ENCODE results near the gene DVL1.

DVL1 gene

GRCh38 chr1:1324524-1325287, 24.5 kb downstream of the DVL1 start, which contains the start of the genes CPTP and INTS11:
Gene CPTP, plus strand, starts transcription at chr1:1324802. Its CDS starts 2,109 bp downstream, at chr1:1326911.
Gene INTS11, minus strand, starts transcription at chr1:1324660. Its CDS starts 52 bp downstream, at chr1:1324608.
- Histone ChIP-seq H3K36me3 (replicated peaks; ENCODE audit: low read depth, low read length) (peaks cover 4% of the 10 kb centered on the region), H2AFZ (ENCODE audit: low read depth, low read length) (peak within 1 kb of the TSS; percentile 46; the same call in 1 of the 2 replicates), H3K79me2 (ENCODE audit: low read length) (peaks cover 56% of the 10 kb centered on the region)

GRCh38 chr1:1324084-1324523, 25.1 kb downstream of the DVL1 start:
- Histone ChIP-seq H3K4me1 (ENCODE audit: low read length) (peaks cover 15% of the 10 kb centered on the region), H3K9me3 (ENCODE audit: insufficient read depth, low read length) (no peaks in the 10 kb centered on the region), H3K27ac (ENCODE audit: low read length) (peak overlapping the region; percentile 44; the same call in 1 of the 2 replicates), H3K36me3 (replicated peaks; ENCODE audit: low read depth, low read length) (peaks cover 5% of the 10 kb centered on the region), H3K27me3 (ENCODE audit: low read depth, low read length) (no peaks in the 10 kb centered on the region), H4K20me1 (ENCODE audit: insufficient read depth, low read length) (peaks cover 30% of the 10 kb centered on the region), H3K4me3 (ENCODE audit: low read length) (peak overlapping the region; percentile 81), H3K79me2 (ENCODE audit: low read length) (peaks cover 60% of the 10 kb centered on the region), H3K9ac (ENCODE audit: low read length) (peak overlapping the region; percentile 92), H3K4me2 (ENCODE audit: low read length) (peak overlapping the region; percentile 52), H2AFZ (ENCODE audit: low read depth, low read length) (peak overlapping the region; percentile 46; the same call in 1 of the 2 replicates)
- TF ChIP-seq EZH2phosphoT487 (IDR thresholded peaks at IDR 0.05; ENCODE audit: low read depth), result no peak
- TF ChIP-seq CTCF (IDR thresholded peaks at IDR 0.05; ENCODE audit: low read depth, low read length), result no peak

More at GRCh38 chr1:1324524-1325287, 24.5 kb downstream of the DVL1 start, which contains the start of the genes CPTP and INTS11:
- H3K27me3 ChIP-seq (ENCODE audit: low read depth, low read length), result no peaks in the 10 kb centered on the region
- H3K27ac ChIP-seq (ENCODE audit: low read length), result peak within 1 kb of the TSS; percentile 44; the same call in 1 of the 2 replicates
- peak within 1 kb of the TSS; percentile 94 for H3K4me2 ChIP-seq (ENCODE audit: low read length)
- peak within 1 kb of the TSS; percentile 92 for H3K9ac ChIP-seq (ENCODE audit: low read length)
- H3K9me3 ChIP-seq (ENCODE audit: insufficient read depth, low read length), result no peaks in the 10 kb centered on the region
- H4K20me1 ChIP-seq (ENCODE audit: insufficient read depth, low read length), result peaks cover 30% of the 10 kb centered on the region
- TF ChIP-seq CTCF (IDR thresholded peaks at IDR 0.05; ENCODE audit: low read depth, low read length) (no peak), EZH2phosphoT487 (IDR thresholded peaks at IDR 0.05; ENCODE audit: low read depth) (no peak)
- peak within 1 kb of the TSS; percentile 81 for H3K4me3 ChIP-seq (ENCODE audit: low read length)
- peaks cover 15% of the 10 kb centered on the region for H3K4me1 ChIP-seq (ENCODE audit: low read length)

GRCh38 chr1:1322952-1323351, 26.3 kb downstream of the DVL1 start:
- Histone ChIP-seq H3K36me3 (replicated peaks; ENCODE audit: low read depth, low read length) (peaks cover 8% of the 10 kb centered on the region), H3K4me1 (ENCODE audit: low read length) (peaks cover 15% of the 10 kb centered on the region), H3K79me2 (ENCODE audit: low read length) (peaks cover 64% of the 10 kb centered on the region), H2AFZ (ENCODE audit: low read depth, low read length) (no peak overlapping the region), H3K9ac (ENCODE audit: low read length) (no peak overlapping the region), H3K4me3 (ENCODE audit: low read length) (no peak overlapping the region), H3K27ac (ENCODE audit: low read length) (no peak overlapping the region), H3K27me3 (ENCODE audit: low read depth, low read length) (no peaks in the 10 kb centered on the region), H4K20me1 (ENCODE audit: insufficient read depth, low read length) (peaks cover 30% of the 10 kb centered on the region), H3K9me3 (ENCODE audit: insufficient read depth, low read length) (no peaks in the 10 kb centered on the region), H3K4me2 (ENCODE audit: low read length) (peak overlapping the region; percentile 36)
- no peak for TF ChIP-seq CTCF (IDR thresholded peaks at IDR 0.05; ENCODE audit: low read depth, low read length)
- TF ChIP-seq EZH2phosphoT487 (IDR thresholded peaks at IDR 0.05; ENCODE audit: low read depth), result no peak

- H3K9me3 ChIP-seq (ENCODE audit: insufficient read depth, low read length), result no peaks in the 10 kb centered on the region
- H3K4me2 ChIP-seq (ENCODE audit: low read length), result no peak overlapping the region
- no peak for TF ChIP-seq EZH2phosphoT487 (IDR thresholded peaks at IDR 0.05; ENCODE audit: low read depth)
- no peak for TF ChIP-seq CTCF (IDR thresholded peaks at IDR 0.05; ENCODE audit: low read depth, low read length)
- H3K79me2 ChIP-seq (ENCODE audit: low read length), result peaks cover 67% of the 10 kb centered on the region
- H3K27ac ChIP-seq (ENCODE audit: low read length), result no peak overlapping the region
- peaks cover 10% of the 10 kb centered on the region for H3K36me3 ChIP-seq (replicated peaks; ENCODE audit: low read depth, low read length)
- H3K4me3 ChIP-seq (ENCODE audit: low read length), result no peak overlapping the region
- H3K4me1 ChIP-seq (ENCODE audit: low read length), result peaks cover 15% of the 10 kb centered on the region
- H3K9ac ChIP-seq (ENCODE audit: low read length), result no peak overlapping the region
- H4K20me1 ChIP-seq (ENCODE audit: insufficient read depth, low read length), result peaks cover 30% of the 10 kb centered on the region
- H2AFZ ChIP-seq (ENCODE audit: low read depth, low read length), result no peak overlapping the region
- H3K27me3 ChIP-seq (ENCODE audit: low read depth, low read length), result no peaks in the 10 kb centered on the region
Observed at GRCh38 chr1:1322418-1322817, 26.8 kb downstream of the DVL1 start.

All from OCI-LY3 (cell line).